SK-N-SH (cell line): ENCODE results near the gene ZNF211. TPM values are rescaled to one million over a fixed set of nuclear protein-coding genes. Genes with fewer than 3 reads are reported as not detected.
A peak's percentile ranks its signal among the peaks of the same experiment; 100 is the strongest.

Source experiments
- CTCF ChIA-PET: fragments of 300-600, 350-600 bp; formaldehyde crosslinking; extraction: SDS; loops from one replicate; lab custom pipeline; 2021; lab: Yijun Ruan, JAX
- POLR2A ChIA-PET: fragments of 350-600 bp; sonication (Branson Sonifier 250); formaldehyde crosslinking; extraction: SDS; loops from one replicate; lab custom pipeline; 2020; ENCODE audit warnings: antibody characterized with exemption, inconsistent platforms; lab: Yijun Ruan, JAX
- DNase-seq: peaks from one replicate; pipeline ENCODE4 v3.0.0; 2012
- H2AFZ ChIP-seq: fragments of 200-600 bp; sonication (generic); 2 replicates; pipeline ENCODE4 v1.8.1; 2016; ENCODE audit warnings: antibody characterized with exemption, mild to moderate bottlenecking, low read depth
- H3F3A ChIP-seq: fragments of 200-600 bp; sonication (generic); replicated peaks from 2 replicates; pipeline ENCODE3; 2016; ENCODE audit warnings: antibody characterized with exemption, mild to moderate bottlenecking; ENCODE audit not compliant: insufficient read depth
- H3K27ac ChIP-seq, 2 experiments: fragments of 200-500 bp in 1 of 2; fragments of 200-600 bp in 1 of 2; sonication (Bioruptor generic) in 1 of 2; sonication (generic), shearing (Covaris generic) in 1 of 2; 2 replicates each; pipeline versions ENCODE4 v1.5.1 to v1.6.1; 2014 to 2016; ENCODE audit warnings: low read depth in 2 of 2, inconsistent platforms in 1 of 2, low read length in 1 of 2, mild to moderate bottlenecking in 1 of 2, mixed read lengths in 1 of 2
- H3K27me3 ChIP-seq: fragments of 200-600 bp; sonication (generic), shearing (Covaris generic); 2 replicates; pipeline ENCODE4 v1.6.1; 2016; ENCODE audit warnings: mixed run types; ENCODE audit not compliant: insufficient read depth
- H3K36me3 ChIP-seq, 2 experiments: fragments of 200-500 bp in 1 of 2; fragments of 200-600 bp in 1 of 2; sonication (Bioruptor generic) in 1 of 2; sonication (generic) in 1 of 2; replicated peaks in 1 of 2; 2 replicates each; pipeline versions ENCODE3 to v1.5.1; 2014 to 2016; ENCODE audit warnings: low read length in 1 of 2, mild to moderate bottlenecking in 1 of 2; ENCODE audit not compliant: insufficient read depth in 2 of 2, control insufficient read depth in 1 of 2
- H3K4me1 ChIP-seq, 2 experiments: fragments of 200-500 bp in 1 of 2; fragments of 200-600 bp in 1 of 2; sonication (Bioruptor generic) in 1 of 2; sonication (generic), shearing (Covaris generic) in 1 of 2; 2 replicates each; pipeline versions ENCODE4 v1.5.1 to v1.6.1; 2014 to 2016; ENCODE audit warnings: low read depth in 1 of 2, low read length in 1 of 2, mixed run types in 1 of 2; ENCODE audit not compliant: insufficient read depth in 2 of 2, control insufficient read depth in 1 of 2
- H3K4me2 ChIP-seq: fragments of 200-600 bp; sonication (generic), shearing (Covaris generic); 2 replicates; pipeline ENCODE4 v1.6.1; 2017; ENCODE audit warnings: mixed run types
- H3K4me3 ChIP-seq, 2 experiments: fragments of 200-500 bp in 1 of 2; fragments of 200-600 bp in 1 of 2; sonication (Bioruptor generic) in 1 of 2; sonication (generic), shearing (Covaris generic) in 1 of 2; 2 replicates each; pipeline versions ENCODE4 v1.5.1 to v1.8.1; 2014 to 2016; ENCODE audit warnings: low read depth in 2 of 2, inconsistent platforms in 1 of 2, low read length in 1 of 2, mild to moderate bottlenecking in 1 of 2, mixed read lengths in 1 of 2, moderate library complexity in 1 of 2
- H3K79me2 ChIP-seq: fragments of 200-600 bp; sonication (generic); 2 replicates; pipeline ENCODE4 v1.8.1; 2017; ENCODE audit warnings: mild to moderate bottlenecking; ENCODE audit not compliant: insufficient read depth
- H3K9ac ChIP-seq: fragments of 200-600 bp; sonication (generic); 2 replicates; pipeline ENCODE4 v1.6.1; 2017; ENCODE audit warnings: mixed run types
- H3K9me2 ChIP-seq: fragments of 200-600 bp; sonication (generic); 2 replicates; pipeline ENCODE4 v1.6.1; 2017; ENCODE audit warnings: mixed run types
- H3K9me3 ChIP-seq: fragments of 200-600 bp; sonication (generic); 2 replicates; pipeline ENCODE4 v1.6.1; 2017; ENCODE audit warnings: mixed run types, mild to moderate bottlenecking, moderate library complexity
- H4K20me1 ChIP-seq: fragments of 200-600 bp; sonication (generic); 2 replicates; pipeline ENCODE4 v1.6.1; 2017; ENCODE audit warnings: mild to moderate bottlenecking, mixed run types; ENCODE audit not compliant: insufficient read depth
- CHD2 ChIP-seq: fragments of 150-350 bp; IDR thresholded peaks from 2 replicates; pipeline ENCODE4 v1.6.1; 2018; ENCODE audit warnings: low read length; ENCODE audit not compliant: partially characterized antibody
- EP300 ChIP-seq, 2 experiments: IDR thresholded peaks; 2 replicates each; pipeline versions ENCODE4 v1.4.0 to v1.6.1; 2012; ENCODE audit warnings: borderline replicate concordance in 1 of 2, low read depth in 1 of 2, low read length in 1 of 2
- GABPA ChIP-seq: IDR thresholded peaks from 2 replicates; pipeline ENCODE4 v1.4.0; 2012; ENCODE audit warnings: low read depth, mild to moderate bottlenecking
- JUND ChIP-seq: IDR thresholded peaks from 2 replicates; pipeline ENCODE4 v1.4.0; 2012
- NRF1 ChIP-seq: IDR thresholded peaks from 2 replicates; pipeline ENCODE4 v1.6.1; 2012; ENCODE audit warnings: low read depth, mild to moderate bottlenecking, low read length
- RCOR1 ChIP-seq: fragments of 150-350 bp; IDR thresholded peaks from 2 replicates; pipeline ENCODE4 v1.6.1; 2017; ENCODE audit warnings: antibody characterized with exemption, low read length
- RFX5 ChIP-seq: IDR thresholded peaks from 2 replicates; pipeline ENCODE4 v1.6.1; 2012; ENCODE audit warnings: mild to moderate bottlenecking, improper control_type of control experiment, low read length
- RXRA ChIP-seq: IDR thresholded peaks from 2 replicates; pipeline ENCODE4 v1.4.0; 2012; ENCODE audit warnings: low read depth, mild to moderate bottlenecking, borderline replicate concordance
- SIN3A ChIP-seq: IDR thresholded peaks from 2 replicates; pipeline ENCODE4 v1.6.1; 2012; ENCODE audit warnings: low read depth, mild to moderate bottlenecking, low read length, moderate library complexity, borderline replicate concordance
- TCF12 ChIP-seq: IDR thresholded peaks from 2 replicates; pipeline ENCODE4 v1.4.0; 2012
- TEAD4 ChIP-seq: IDR thresholded peaks from 2 replicates; pipeline ENCODE4 v1.4.0; 2012; ENCODE audit warnings: mild to moderate bottlenecking, borderline replicate concordance; ENCODE audit not compliant: insufficient read depth
- WGBS: methylation state at CpG from one replicate; pipeline ENCODE4 v1.1.6; 2017; ENCODE audit warnings: low lambda C conversion rate; 5-methylcytosine and 5-hydroxymethylcytosine counted together
- polyA plus RNA-seq, 3 experiments: library from polyadenylated mRNA; depleted of rRNA; stranded (reverse); fragments of >200 nt; gene quantifications; 2 replicates each; pipeline ENCODE4 v1.2.3, GENCODE V29; 2012
- TF ChIP-seq, protein P1 (sequence below): IDR thresholded peaks from 2 replicates; pipeline ENCODE4; 2012
- TF ChIP-seq, protein P2 (sequence below): IDR thresholded peaks from 2 replicates; pipeline ENCODE4 v1.4.0; 2012; ENCODE audit warnings: low read depth, borderline replicate concordance
- TF ChIP-seq, protein P3 (sequence below): fragments of 150-350 bp; IDR thresholded peaks from 2 replicates; pipeline ENCODE4 v1.6.1; 2017; ENCODE audit warnings: antibody characterized with exemption, low read length, low read depth, borderline replicate concordance
- TF ChIP-seq, protein P4 (sequence below): IDR thresholded peaks from 2 replicates; pipeline ENCODE4 v1.4.0; 2012; ENCODE audit warnings: low read depth
- TF ChIP-seq, protein P5 (sequence below): IDR thresholded peaks from 2 replicates; pipeline ENCODE4 v1.6.1; 2012; ENCODE audit warnings: mild to moderate bottlenecking, low read depth, low read length, moderate library complexity

Gene ZNF211
- polyA plus RNA-seq, 1 of the 3 experiments (the other 2 are of a cell fraction): 8.6 TPM

DNA sequence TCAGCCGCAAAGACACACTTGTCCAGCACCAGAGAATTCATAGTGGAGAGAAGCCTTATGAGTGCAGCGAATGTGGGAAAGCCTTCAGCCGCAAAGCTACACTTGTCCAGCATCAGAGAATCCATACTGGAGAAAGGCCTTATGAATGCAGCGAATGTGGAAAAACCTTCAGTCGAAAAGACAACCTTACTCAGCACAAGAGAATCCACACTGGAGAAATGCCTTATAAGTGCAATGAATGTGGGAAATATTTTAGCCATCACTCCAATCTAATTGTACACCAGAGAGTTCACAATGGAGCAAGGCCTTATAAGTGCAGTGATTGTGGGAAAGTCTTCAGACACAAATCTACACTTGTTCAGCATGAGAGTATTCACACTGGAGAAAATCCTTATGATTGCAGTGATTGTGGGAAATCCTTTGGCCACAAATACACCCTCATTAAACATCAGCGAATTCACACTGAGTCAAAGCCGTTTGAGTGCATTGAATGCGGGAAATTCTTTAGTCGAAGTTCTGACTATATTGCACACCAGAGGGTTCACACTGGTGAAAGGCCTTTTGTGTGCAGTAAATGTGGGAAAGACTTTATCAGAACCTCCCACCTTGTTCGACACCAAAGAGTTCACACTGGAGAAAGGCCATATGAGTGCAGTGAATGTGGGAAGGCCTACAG, 12.2 kb upstream of the ZNF211 start:
- Histone ChIP-seq H3K79me2 (peaks cover 76% of the 10 kb centered on the region), H3K27ac (no peak overlapping the region), H3K4me2 (no peak overlapping the region), H3K9ac (no peak overlapping the region), H3K27me3 (no peaks in the 10 kb centered on the region), H3K4me1 (no peaks in the 10 kb centered on the region), H3K4me3 (peak overlapping the region in 1 of 2 experiments; percentile 34; a peak in 1 of 4 replicates)
- TF ChIP-seq TEAD4 (no peak), JUND (no peak), NRF1 (no peak), RCOR1 (no peak), EP300 (IDR thresholded peaks at IDR 0.05; ENCODE audit: borderline replicate concordance in 1 of 2, low read depth in 1 of 2, low read length in 1 of 2) (no peak), TCF12 (no peak; the same call in 1 of the 2 replicates), CHD2 (no peak), SIN3A (no peak), RXRA (no peak), GABPA (no peak), RFX5 (no peak)
- TF ChIP-seq, protein P1, sequence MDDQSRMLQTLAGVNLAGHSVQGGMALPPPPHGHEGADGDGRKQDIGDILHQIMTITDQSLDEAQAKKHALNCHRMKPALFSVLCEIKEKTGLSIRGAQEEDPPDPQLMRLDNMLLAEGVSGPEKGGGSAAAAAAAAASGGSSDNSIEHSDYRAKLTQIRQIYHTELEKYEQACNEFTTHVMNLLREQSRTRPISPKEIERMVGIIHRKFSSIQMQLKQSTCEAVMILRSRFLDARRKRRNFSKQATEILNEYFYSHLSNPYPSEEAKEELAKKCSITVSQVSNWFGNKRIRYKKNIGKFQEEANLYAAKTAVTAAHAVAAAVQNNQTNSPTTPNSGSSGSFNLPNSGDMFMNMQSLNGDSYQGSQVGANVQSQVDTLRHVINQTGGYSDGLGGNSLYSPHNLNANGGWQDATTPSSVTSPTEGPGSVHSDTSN: no peak
- TF ChIP-seq, protein P2, sequence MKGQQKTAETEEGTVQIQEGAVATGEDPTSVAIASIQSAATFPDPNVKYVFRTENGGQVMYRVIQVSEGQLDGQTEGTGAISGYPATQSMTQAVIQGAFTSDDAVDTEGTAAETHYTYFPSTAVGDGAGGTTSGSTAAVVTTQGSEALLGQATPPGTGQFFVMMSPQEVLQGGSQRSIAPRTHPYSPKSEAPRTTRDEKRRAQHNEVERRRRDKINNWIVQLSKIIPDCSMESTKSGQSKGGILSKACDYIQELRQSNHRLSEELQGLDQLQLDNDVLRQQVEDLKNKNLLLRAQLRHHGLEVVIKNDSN: no peak
- TF ChIP-seq, protein P3, sequence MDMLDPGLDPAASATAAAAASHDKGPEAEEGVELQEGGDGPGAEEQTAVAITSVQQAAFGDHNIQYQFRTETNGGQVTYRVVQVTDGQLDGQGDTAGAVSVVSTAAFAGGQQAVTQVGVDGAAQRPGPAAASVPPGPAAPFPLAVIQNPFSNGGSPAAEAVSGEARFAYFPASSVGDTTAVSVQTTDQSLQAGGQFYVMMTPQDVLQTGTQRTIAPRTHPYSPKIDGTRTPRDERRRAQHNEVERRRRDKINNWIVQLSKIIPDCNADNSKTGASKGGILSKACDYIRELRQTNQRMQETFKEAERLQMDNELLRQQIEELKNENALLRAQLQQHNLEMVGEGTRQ: no peak
- TF ChIP-seq, protein P4, sequence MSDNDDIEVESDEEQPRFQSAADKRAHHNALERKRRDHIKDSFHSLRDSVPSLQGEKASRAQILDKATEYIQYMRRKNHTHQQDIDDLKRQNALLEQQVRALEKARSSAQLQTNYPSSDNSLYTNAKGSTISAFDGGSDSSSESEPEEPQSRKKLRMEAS: no peak
- TF ChIP-seq, protein P5, sequence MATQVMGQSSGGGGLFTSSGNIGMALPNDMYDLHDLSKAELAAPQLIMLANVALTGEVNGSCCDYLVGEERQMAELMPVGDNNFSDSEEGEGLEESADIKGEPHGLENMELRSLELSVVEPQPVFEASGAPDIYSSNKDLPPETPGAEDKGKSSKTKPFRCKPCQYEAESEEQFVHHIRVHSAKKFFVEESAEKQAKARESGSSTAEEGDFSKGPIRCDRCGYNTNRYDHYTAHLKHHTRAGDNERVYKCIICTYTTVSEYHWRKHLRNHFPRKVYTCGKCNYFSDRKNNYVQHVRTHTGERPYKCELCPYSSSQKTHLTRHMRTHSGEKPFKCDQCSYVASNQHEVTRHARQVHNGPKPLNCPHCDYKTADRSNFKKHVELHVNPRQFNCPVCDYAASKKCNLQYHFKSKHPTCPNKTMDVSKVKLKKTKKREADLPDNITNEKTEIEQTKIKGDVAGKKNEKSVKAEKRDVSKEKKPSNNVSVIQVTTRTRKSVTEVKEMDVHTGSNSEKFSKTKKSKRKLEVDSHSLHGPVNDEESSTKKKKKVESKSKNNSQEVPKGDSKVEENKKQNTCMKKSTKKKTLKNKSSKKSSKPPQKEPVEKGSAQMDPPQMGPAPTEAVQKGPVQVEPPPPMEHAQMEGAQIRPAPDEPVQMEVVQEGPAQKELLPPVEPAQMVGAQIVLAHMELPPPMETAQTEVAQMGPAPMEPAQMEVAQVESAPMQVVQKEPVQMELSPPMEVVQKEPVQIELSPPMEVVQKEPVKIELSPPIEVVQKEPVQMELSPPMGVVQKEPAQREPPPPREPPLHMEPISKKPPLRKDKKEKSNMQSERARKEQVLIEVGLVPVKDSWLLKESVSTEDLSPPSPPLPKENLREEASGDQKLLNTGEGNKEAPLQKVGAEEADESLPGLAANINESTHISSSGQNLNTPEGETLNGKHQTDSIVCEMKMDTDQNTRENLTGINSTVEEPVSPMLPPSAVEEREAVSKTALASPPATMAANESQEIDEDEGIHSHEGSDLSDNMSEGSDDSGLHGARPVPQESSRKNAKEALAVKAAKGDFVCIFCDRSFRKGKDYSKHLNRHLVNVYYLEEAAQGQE: no peak
- TF ChIP-seq, all 33 proteins: peak for 0
- no peak for DNase-seq
- WGBS: 98% methylated on average over 10 of the region's 10 CpGs
- ChIA-PET CTCF (no interaction called here), POLR2A (no interaction called here)
- peaks cover 75 to 100% of the 10 kb centered on the region in 2 experiments for H3K36me3 ChIP-seq
- H3K9me2 ChIP-seq: no peaks in the 10 kb centered on the region
- peaks cover 13% of the 10 kb centered on the region for H3F3A ChIP-seq
- no peaks in the 10 kb centered on the region for H4K20me1 ChIP-seq
- H3K9me3 ChIP-seq: peaks cover 37% of the 10 kb centered on the region
- H2AFZ ChIP-seq: no peak overlapping the region
